K562 (cell line): ENCODE results near the gene MYO1A. TPM values are rescaled to one million over a fixed set of nuclear protein-coding genes. Genes with fewer than 3 reads are reported as not detected.

Source experiments
- EP400 ChIP-seq: fragments of 450-650 bp; IDR thresholded peaks from 2 replicates; pipeline ENCODE4 v1.6.1; 2017; ENCODE audit warnings: antibody characterized with exemption, mild to moderate bottlenecking, moderate library complexity
- ETV5 ChIP-seq: sonication (generic); formaldehyde crosslinking; IDR thresholded peaks from 2 replicates; pipeline ENCODE4 v1.4.0; 2020; ENCODE audit warnings: low read depth, mild to moderate bottlenecking, missing genetic modification reagents
- HDGF ChIP-seq: fragments of 450-650 bp; IDR thresholded peaks from 2 replicates; pipeline ENCODE4 v1.6.1; 2016
- HIVEP1 ChIP-seq: fragments of 250-450 bp; sonication (Bioruptor Pico); IDR thresholded peaks from 2 replicates; pipeline ENCODE4 v1.4.0; 2020; ENCODE audit warnings: mild to moderate bottlenecking
- LCOR ChIP-seq: sonication (generic); formaldehyde crosslinking; IDR thresholded peaks from 2 replicates; pipeline ENCODE4 v1.8.0; 2022; ENCODE audit warnings: mild to moderate bottlenecking, missing genetic modification reagents
- NFIC ChIP-seq: fragments of 450-650 bp; IDR thresholded peaks from 2 replicates; pipeline ENCODE4 v1.6.1; 2017; ENCODE audit warnings: mild to moderate bottlenecking, inconsistent platforms
- NRF1 ChIP-seq, 2 experiments: fragments of 450-650 bp; IDR thresholded peaks in 1 of 2; conservative IDR thresholded peaks in 1 of 2; 2 replicates each; pipeline ENCODE4 v1.6.1; 2014; ENCODE audit warnings: mild to moderate bottlenecking in 2 of 2
- REST ChIP-seq, 2 experiments: fragments of 450-650 bp; formaldehyde crosslinking in 1 of 2; IDR thresholded peaks; 2 replicates each; pipeline versions ENCODE4 v1.4.0 to v1.6.1; 2014 to 2020; ENCODE audit warnings: mild to moderate bottlenecking in 2 of 2, borderline replicate concordance in 1 of 2, low read depth in 1 of 2
- SRF ChIP-seq, 2 experiments: fragments of 250-450, 450-650 bp in 1 of 2; sonication (Bioruptor Pico) in 1 of 2; sonication (generic) in 1 of 2; formaldehyde crosslinking; IDR thresholded peaks; 2 replicates each; pipeline versions ENCODE4 v1.5.0 to v1.5.1; 2020 to 2022; ENCODE audit warnings: mild to moderate bottlenecking in 1 of 2, missing genetic modification reagents in 1 of 2
- TFAP4 ChIP-seq: sonication (generic); formaldehyde crosslinking; IDR thresholded peaks from 2 replicates; pipeline ENCODE4 v1.8.0; 2022; ENCODE audit warnings: missing genetic modification reagents, mild to moderate bottlenecking, moderate library complexity, borderline replicate concordance
- THRA ChIP-seq: fragments of 450-650 bp; IDR thresholded peaks from 2 replicates; pipeline ENCODE4 v1.6.1; 2017; ENCODE audit warnings: mild to moderate bottlenecking, moderate library complexity
- ZNF57 ChIP-seq: fragments of 450-650 bp; formaldehyde crosslinking; IDR thresholded peaks from 2 replicates; pipeline ENCODE4 v1.4.0; 2020; ENCODE audit warnings: mild to moderate bottlenecking, moderate library complexity
- ZNF583 ChIP-seq: fragments of 250-450 bp; sonication (Bioruptor Pico); IDR thresholded peaks from 2 replicates; pipeline ENCODE4 v1.4.0; 2020
- ZNF696 ChIP-seq: fragments of 250-450 bp; sonication (Bioruptor Pico); conservative IDR thresholded peaks from 2 replicates; pipeline ENCODE4 v1.4.0; 2020; ENCODE audit warnings: mild to moderate bottlenecking, moderate library complexity
- polyA plus RNA-seq, 8 experiments: library from polyadenylated mRNA; depleted of rRNA in 4 of 8; stranded (reverse) in 5 of 8; unstranded in 3 of 8; fragments of >200 nt; fragmentation: Nextera tagmentation in 2 of 8; fragmentation: Illumina TruSeq in 1 of 8; extraction: Ambion mirVana in 2 of 8; extraction: Trizol in 1 of 8; gene quantifications; 2 replicates each; pipeline versions ENCODE4 v1.2.1 to v1.2.3, GENCODE V29; 2011 to 2014; ENCODE audit warnings: inconsistent platforms in 1 of 8, missing spikeins in 1 of 8
- total RNA-seq, 7 experiments: library from RNA; depleted of rRNA in 6 of 7; stranded (reverse); fragments of >200 nt in 6 of 7; fragmentation: Illumina TruSeq in 2 of 7; extraction: Trizol in 2 of 7; gene quantifications; 2 replicates each; pipeline versions ENCODE4 v1.2.1 to v1.2.3, GENCODE V29; 2011 to 2021; ENCODE audit warnings: low replicate concordance in 1 of 7
- TF ChIP-seq, protein P1 (sequence below), 2 experiments: fragments of 450-650 bp; conservative IDR thresholded peaks; 2 replicates each; pipeline ENCODE4 v1.6.1; 2017; ENCODE audit warnings: mild to moderate bottlenecking in 2 of 2, moderate library complexity in 2 of 2

Gene MYO1A
- total and polyA plus RNA-seq, 9 of the 15 experiments (the other 6 are each of a cell fraction or from before 2014, with no cell fraction given) = 0.03 to 0.29 (median 0.14) TPM; not detected in 2

GRCh38 chr12:57001448-57001906, 48.5 kb downstream of the MYO1A start (continued):
- TF ChIP-seq REST (IDR thresholded peaks at IDR 0.05; ENCODE audit: borderline replicate concordance) (peak; percentile 95), REST (CRISPR knock-in tag; IDR thresholded peaks at IDR 0.05; ENCODE audit: low read depth) (peak; percentile 46; the same call in 1 of the 2 replicates), TFAP4 (CRISPR knock-in tag) (peak; percentile 93), HDGF (0 out of 2 replicates have a peak, but pooled peaks have one; percentile 57), THRA (no peak), EP400 (0 out of 2 replicates have a peak, but pooled peaks have one; percentile 0), LCOR (CRISPR knock-in tag) (0 out of 2 replicates have a peak, but pooled peaks have one; percentile 18), ZNF696 (CRISPR knock-in tag) (no peak), ZNF583 (CRISPR knock-in tag) (no peak), ETV5 (CRISPR knock-in tag) (0 out of 2 replicates have a peak, but pooled peaks have one; percentile 38), SRF (CRISPR knock-in tag; IDR thresholded peaks at IDR 0.05) (peak in 1 of 2 experiments; percentile 31; a peak in 1 of 4 replicates), ZNF57 (no peak), NFIC (0 out of 2 replicates have a peak, but pooled peaks have one; percentile 4), HIVEP1 (CRISPR knock-in tag) (no peak), NRF1 (conservative IDR thresholded peaks at IDR 0.05 in 1 of 2, IDR thresholded peaks at IDR 0.05 in 1 of 2) (peak; percentile 18 to 38; a peak in 2 of 4 replicates)
- TF ChIP-seq, protein P1, sequence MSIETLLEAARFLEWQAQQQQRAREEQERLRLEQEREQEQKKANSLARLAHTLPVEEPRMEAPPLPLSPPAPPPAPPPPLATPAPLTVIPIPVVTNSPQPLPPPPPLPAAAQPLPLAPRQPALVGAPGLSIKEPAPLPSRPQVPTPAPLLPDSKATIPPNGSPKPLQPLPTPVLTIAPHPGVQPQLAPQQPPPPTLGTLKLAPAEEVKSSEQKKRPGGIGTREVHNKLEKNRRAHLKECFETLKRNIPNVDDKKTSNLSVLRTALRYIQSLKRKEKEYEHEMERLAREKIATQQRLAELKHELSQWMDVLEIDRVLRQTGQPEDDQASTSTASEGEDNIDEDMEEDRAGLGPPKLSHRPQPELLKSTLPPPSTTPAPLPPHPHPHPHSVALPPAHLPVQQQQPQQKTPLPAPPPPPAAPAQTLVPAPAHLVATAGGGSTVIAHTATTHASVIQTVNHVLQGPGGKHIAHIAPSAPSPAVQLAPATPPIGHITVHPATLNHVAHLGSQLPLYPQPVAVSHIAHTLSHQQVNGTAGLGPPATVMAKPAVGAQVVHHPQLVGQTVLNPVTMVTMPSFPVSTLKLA (conservative IDR thresholded peaks at IDR 0.05) = 0 out of 4 replicates have a peak, but pooled peaks of 1 of the 2 experiments have one; percentile 34
